HG03103 (cell line): ENCODE data around the gene SH3PXD2B.
A peak's percentile ranks its signal among the peaks of the same experiment; 100 is the strongest.
"Not testable (repeated sequence)": the region's sequence is repeated elsewhere in the genome, so short reads cannot be mapped to it uniquely, and the experiment has no call there.

Experiments
- ATAC-seq: cut with Tn5 transposase; IDR thresholded peaks from one replicate; pipeline ENCODE4 v1.9.1; 2021; ENCODE audit warnings: low read depth; ENCODE audit not compliant: unreplicated experiment

SH3PXD2B gene

DNA sequence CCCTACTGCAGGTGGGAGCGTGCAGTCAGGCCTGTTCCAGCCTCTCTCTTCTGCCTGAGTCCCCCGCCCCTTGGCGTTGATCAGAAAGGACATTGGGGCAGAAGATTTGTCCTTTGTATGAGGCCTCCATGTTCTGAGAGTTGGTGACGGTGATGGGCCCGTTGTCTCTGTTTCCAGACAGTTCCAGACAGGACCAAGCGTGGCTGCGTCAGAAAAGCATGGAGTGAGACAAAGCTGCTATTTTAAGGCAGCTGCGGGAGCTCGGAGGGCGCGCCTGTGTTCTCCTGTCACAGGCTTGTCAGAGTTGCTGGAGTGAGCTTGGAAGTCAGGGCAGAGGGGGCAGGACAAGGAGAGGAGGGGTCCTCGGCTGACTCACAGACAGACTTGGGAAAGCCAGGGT lies 32.1 kb upstream of the SH3PXD2B start:
- ATAC-seq, result no peak

DNA sequence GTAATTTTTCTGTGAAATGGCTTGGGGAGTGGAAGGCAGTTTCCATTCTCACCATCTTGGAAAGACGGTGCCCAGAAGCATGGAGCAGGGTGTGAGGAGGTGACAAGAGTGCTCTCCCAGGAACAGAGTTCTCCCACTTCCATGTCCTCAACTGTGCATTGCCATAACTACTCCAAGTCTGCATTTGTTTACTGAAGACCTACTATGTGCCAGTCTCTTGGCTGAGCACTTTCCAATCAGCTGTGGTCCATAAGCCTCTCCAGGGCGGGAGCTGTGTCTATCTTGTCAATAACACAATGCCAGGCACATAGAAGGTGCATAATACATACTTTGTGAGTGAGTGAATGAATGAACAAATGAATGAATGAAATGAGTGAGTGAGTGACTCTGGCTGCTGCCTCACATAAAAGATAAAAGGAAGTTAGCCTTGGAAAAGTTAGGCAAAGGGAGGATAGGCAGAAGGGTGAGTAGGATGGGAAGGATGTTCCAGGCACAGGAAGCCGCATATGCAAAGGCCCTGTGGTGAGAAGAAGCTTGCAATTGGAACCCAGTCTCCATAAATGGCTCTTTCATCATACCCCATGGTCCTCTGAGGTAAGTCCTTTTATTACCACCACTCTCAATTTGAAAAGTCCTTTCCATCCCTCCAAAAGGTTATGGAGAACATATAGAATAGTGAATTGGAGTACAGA lies 31.3 kb upstream of the SH3PXD2B start:
- ATAC-seq, result no peak

DNA sequence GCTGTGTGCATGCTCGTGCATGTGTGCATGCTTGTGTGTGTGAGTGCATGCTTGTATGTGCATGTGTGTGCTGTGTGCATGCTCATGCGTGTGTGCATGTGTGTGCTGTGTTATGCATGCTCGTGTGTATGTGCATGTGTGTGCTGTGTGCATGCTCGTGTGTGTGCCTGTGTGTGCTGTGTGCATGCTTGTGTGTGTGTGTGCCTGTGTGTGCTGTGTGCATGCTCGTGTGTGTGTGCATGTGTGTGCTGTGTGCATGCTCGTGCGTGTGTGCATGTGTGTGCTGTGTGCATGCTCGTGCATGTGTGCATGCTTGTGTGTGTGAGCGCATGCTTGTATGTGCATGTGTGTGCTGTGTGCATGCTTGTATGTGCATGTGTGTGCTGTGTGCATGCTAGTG lies 30.3 kb upstream of the SH3PXD2B start:
- ATAC-seq, result no peak

DNA sequence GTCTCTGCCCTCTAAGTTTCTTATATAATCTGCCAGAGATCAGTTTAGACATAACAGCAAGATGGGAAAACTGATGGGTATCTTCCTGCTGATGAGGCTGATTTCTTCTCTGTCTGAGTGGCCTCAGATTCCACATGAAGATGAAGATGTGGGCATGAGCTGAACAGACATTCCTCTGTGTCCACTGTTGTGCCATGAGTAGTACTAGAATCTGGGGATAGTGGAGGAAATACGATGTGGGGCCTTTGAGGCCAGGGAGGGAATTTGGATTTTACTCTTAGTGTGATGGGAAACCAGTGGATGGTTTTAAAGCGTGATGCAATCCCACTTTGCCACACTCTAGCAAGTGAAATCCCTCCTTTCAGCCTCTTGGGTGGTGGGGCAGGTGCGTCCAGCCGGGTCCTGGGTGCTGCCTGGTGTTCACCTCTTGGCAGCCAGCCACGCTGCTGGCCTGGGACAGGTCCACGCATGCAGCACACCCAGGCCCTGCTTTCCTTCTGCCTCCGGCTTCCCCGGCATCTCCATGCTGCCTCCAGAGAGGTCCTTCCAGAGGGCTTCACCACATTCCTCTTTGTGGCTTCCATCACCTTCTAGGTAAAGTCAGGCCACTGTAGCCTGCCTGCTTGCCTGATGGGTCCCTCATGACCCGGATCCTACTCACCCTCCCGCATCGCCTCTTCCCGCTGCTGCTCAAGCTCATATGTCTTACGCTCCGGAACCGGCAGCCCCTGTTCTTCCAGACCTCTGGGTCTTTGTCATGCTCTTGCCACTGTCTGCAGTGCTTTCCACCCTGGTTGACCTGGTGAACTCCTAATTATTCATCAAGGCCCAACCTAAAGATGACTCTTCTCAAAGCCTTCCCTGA lies 28.1 kb upstream of the SH3PXD2B start:
- no peak for ATAC-seq

DNA sequence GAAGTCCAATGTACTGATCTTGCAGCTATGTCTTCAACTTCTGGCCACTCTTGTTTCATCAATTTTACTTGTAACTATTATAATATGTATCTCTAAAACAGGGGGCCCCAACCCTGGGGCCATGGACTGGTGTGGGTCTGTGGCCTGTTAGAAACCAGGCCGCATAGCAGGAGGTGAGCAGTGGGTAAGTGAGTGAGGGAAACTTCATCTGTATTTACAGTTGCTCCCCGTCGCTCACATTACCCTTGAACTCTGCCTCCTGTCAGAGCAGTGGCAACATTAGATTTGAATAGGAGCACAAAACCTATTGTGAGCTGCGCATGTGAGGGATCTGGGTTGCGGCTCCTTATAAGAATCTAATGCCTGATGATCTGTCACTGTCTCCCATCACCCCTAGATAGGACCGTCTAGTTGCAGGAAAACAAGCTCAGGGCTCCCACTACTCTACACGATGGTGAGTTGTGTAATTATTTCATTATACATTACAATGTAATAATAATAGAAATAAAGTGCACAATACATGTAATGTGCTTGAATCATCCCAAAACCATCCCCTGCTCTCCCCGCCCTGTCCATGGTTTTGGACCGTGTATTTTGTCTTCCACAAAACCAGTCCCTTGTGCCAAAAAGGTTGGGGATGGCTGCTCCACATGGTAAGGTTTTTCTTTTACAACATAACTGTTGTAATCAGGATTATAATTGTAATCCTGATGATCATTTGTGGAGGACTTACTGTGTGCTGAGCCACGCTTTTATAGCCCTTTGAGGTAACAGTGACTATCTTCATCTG lies 26.9 kb upstream of the SH3PXD2B start:
- ATAC-seq, result no peak

DNA sequence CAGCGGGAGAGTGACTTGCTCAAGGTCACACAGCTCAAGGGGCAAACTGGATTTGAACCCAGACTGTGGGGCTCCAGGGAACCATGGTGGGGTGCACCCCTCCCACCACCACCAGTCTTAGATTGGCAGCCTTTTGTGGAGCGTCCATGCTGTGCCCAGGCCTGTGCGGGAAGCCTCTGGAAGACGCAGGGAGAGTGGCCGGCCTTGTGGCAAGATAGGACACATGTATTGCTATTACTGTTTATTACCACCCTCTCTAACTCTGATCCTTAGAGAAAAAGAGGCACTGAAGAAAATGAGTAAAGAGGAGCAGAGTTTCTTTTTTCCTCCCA lies 25.4 kb upstream of the SH3PXD2B start:
- ATAC-seq, result no peak

DNA sequence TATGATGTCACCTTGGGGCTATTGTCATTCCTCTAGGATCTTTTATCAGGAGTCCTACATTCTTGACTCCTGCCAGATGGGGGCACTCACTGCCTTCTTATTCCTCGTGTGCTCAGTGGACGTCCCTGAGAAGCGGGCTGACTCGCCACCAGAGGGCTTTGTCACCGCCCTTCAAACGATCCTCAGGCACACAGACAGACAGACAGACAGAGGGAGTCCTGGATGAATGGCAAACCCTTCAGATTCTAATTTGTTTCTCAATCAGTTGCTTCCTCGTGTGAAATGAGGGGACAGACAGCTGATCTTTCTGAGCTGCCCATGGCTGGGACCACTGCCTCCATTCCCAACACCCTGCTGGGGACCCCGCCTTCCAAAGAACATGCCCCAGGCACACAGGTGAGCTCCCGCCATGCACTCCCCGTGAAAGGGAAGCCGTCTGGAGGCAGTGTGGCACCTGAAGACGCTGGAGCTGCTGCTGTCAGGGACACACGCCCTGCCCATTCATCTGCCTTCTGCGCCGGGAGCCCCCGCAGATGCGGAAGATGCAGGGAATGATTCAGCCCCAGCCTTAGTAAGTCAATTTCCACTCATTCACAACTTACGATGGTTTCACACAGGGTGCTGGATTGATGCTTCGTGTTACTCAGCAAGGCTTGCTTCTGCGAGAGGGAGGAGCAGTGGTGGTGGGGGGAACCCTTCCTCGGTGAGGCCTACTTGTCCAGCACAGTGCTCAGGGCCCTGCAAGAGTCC lies 24.9 kb upstream of the SH3PXD2B start:
- peak; percentile 92 for ATAC-seq

DNA sequence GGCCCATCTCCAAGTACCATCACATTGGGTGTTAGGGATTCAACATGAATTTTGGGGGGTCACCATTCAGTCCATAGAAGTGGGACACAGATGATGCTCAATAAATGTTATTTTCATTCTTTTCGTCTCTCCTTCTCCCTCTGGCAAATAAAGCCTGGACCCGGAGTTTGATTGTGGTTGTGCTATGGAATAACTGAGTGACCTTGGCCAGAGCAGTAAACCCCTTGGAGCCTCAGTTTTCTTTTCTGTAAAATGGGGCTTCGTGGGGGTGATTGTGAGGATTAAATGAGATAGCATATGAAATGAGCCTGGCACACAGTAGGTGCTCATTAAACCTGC lies 24.3 kb upstream of the SH3PXD2B start:
- not testable (repeated sequence) for ATAC-seq

DNA sequence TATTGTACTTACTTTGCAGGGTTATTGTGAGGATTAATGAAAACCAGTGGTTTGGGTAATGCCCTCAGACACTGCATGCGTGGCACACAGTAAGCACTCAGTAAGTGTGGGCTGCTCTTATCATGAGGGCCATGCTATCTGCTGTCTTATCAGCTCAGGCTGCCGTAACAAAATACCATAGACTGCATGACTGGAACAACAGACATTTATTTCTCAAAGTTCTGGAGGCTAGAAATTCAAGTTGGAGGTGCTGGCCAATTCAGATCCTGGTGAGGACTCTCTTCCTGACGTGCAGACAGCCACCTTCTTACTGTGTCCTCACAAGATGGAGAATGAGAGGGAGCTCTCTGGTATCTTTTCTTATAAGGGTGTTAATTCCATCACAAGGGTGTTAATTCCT lies 23.9 kb upstream of the SH3PXD2B start:
- ATAC-seq, result no peak

DNA sequence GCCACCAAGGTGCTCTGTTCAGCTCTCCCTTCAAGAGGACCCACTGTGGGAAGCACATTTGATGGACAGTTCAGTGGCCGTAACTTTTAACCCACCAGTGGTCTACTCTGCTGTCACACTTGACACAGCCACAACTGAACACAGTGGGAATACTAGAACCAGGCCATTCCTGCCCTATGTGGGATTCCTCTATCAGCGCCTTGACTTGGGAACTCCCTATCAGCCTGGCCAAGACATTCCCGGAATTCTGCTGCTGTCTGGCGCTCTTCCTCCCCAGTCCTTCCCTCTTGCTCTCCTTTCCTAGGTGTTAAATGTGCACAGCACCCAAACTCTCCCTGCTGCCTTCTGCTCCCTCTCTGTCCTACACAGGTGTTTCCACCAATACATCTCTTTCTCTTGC lies 23.1 kb upstream of the SH3PXD2B start:
- ATAC-seq, result no peak

DNA sequence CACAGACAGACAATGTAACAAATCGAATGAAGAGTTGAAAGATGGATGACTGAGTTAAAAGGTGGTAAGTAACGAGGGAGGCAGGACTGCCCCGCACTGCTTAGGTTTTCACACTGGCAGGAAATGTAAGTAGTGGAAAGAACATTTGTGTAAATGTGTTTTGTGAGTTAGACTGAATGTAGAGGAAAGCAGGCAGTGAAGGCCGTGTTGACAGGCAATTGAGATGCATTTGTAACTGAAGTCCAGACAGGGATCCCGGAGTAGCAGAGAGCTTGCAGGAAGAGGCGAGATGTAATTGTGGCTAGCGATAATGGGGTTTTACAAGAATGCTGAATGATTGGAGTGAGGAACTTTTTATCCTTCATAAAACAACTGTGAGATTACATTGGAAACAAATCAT lies 20.0 kb upstream of the SH3PXD2B start:
- no peak for ATAC-seq

DNA sequence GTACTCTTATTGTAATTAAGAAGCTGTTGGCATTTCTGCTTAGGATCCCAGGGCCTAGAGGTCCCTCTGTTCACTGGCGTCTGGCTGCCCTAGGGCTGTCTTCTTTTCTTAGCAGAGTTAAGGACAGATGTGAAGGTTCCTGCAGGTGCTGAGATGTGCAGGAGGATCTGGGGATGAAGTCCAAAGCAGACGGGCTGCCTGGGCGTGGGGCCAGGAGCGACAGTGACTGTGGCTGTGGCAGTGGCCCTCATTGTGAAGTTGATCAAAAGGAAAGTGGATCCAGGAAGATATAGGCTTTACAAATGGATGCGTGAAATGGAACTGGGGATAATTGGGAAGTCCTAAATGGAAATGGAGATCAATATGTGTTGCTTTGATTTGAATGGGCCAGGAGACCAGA lies 19.1 kb upstream of the SH3PXD2B start:
- no peak for ATAC-seq

DNA sequence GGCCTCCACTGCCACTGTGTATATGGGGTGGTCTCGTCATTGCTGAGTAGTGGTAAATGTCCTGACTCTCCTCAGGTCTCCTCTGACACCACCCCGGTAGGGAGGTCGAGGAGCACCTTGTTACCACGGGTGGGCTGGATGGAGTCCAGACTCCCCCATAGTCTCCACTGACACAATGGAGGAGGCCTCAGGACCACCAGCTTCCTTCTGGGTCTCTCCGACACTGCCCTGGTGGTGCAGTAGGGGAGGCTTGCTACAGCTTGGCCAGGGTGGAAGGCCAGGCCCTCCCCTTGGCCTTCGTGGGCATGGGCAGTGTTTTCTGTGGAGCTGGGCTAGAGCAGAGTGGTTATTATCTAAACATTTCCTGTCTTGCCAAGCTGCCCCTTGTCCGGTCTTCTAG lies 15.4 kb upstream of the SH3PXD2B start:
- no peak for ATAC-seq

DNA sequence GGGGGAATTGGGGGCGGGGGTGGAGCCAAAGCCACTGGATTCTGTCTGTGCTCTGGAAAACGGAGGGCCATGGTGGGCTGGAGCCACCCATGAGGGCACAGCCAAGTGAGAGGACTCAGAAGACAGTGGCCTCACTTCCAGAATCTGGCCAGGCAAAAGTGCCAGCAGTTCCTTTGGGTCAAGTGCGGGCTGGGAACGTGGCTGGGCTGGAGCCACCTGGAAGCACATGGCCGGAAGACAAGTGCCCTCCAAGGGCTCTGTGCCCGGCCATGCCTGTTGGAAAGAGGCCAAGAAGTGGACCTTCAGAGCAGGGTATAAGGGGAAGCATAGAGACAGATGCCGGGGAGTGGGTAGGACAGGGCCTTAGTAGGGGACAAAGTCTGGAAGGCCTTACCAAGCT lies 11.7 kb upstream of the SH3PXD2B start:
- no peak for ATAC-seq

DNA sequence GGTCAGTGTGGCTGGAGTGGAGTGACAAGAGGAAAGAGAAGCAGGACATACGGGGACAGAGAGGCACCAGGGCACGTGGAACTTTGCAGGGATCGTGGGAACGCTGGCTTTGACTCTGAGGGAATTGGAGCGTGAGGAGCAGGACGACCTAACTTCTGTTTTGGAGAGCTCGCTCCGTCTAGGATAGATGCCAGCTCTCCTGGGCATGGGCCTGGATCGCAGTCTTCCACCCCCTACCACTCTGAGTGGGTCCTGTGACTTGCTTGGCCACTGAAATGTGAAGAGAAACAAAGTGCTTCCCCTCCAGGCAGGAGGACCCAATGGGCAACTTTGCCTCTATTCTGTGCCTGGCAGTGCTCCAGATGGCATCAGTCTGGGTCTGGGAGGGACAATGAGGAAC lies 8.7 kb upstream of the SH3PXD2B start:
- no peak for ATAC-seq

DNA sequence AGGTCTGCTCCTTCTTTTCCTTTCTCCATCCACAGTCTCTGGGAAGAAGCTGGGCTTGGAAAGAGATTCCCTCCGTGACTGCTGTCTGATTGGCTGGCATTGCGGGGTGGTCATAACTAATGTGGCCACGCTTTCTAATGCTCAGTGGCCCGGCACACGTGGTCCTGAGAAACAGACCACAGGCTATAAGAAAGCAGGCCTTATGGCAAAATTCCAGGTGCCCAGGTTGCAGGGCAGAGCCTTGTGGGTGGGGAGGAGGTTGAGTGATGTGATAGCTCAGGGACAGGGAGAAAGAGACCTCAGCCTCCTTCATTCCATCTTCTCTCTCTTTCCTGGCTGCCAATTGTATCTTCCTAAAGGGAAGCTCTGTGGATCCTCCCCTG lies 5.4 kb upstream of the SH3PXD2B start:
- ATAC-seq, result no peak

DNA sequence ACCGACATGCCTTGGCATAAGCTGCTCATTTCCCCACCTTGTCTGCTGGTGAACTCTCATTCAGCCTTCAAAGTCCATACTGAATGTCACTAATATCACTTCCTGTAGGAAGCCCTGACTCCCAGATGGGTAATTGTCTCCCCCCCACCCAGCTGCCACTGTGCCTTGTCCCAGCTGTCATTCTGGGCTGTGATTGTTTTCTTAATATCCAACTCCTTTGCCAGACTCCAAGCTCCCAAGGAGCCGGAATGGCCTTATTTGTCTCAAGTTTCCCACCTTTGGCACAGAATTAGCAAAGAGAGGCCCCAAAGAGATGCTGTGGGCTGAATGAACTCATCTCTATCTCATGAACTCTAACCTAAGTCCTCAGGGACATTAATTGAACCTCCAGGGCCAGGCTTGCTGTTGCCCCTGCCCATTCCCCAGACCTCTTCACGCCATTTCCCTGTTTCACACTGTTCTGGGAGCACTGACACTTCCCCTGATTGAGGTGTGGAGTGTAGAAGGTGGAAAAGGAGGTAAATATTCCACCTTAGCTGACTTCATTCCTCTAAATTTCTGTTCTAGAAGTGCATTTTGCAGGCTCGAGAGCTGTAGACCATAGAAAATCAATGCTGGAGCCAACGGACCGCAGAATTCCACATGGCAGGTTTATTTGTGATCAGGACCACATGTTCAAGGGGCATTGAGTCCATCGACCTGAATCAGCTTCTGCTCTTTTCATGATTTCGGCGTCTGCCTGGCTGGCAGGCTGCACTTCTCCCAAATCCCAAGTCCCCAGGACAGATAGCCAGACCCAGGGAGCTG lies 4.9 kb upstream of the SH3PXD2B start:
- no peak for ATAC-seq

DNA sequence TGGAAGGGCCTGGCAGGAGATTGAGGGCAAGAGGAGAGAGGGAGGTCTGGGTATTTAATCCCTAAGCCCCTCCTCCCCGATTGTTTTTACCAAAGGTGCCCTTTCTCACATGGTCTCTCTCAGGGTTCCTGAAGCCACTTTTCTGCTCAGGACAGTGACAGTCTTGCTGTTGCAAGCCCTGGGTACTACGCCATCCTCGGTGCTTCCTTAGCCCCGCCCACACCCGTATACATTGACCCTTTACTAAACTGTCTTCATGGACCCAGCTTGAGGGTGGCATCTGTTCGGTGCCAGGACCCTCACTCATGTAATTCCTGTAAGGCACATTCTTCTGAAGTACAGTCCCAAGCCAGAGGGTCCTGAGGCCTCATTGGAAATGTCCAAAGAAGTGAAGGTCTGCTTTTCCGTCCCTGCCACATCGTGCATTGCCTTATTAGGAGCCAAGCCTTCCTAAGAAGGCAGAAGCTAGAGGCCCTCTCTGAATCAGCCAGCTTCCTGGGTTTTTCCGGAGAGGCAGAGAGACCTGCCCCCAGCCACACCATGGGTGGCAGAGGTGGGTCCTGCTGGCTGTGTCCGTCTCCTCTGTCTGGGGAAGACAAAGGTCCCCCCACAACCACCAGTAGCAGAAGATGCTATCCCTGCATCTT lies 1.9 kb upstream of the SH3PXD2B start:
- no peak for ATAC-seq

DNA sequence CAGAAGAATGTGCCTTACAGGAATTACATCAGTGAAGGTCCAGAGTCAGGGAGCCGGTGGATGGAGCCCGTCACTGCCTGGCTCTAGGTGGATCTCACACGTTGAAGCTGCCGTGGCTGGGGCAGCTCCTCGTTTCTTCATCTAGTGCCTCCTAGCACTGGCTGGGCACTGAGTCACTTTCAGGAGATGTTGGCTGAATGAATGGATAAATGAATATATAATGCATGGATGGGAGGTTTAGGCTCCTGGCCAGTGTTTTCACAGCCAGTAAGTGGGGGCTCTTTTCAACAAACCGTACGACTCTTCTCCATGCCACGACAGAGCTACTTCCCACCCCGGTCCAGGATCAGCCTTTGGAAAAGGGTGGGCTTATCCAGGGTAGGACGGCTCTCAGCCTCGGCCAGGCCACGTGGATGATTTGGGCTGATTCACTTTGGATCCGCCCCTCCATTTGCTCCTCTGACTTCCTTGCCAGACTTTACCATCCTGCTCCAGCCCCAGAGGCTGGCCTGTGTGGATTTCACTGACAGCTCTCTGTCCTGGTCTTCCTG lies 1.3 kb upstream of the SH3PXD2B start:
- no peak for ATAC-seq

DNA sequence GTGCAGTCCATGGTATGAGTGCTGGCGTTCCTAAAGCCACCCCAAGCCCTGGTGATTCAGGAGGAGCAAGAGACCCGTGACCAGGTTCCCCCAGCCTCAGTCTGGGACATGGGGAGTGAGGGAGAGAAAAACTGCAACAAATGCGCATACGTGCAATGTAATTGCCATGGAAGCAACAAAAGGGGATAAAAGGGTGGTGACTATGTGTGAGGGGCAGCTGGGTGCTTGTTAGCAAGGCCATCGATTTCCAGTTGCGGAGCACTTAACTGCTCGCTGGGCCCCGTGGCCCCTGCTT lies 709 bp upstream of the SH3PXD2B start:
- no peak for ATAC-seq
